Measurements from ENCODE around the gene ADAM22. TPM values are rescaled to one million over a fixed set of nuclear protein-coding genes. Genes with fewer than 3 reads are reported as not detected.

ADAM22 gene
- total and polyA plus RNA-seq, 7 experiments from 2014 or later: 0.79 to 7.1 (median 2.5) TPM

- CTCF ChIA-PET: no interaction called here
- H3K4me1 ChIP-seq (ENCODE audit: control insufficient read depth in 2 of 2, insufficient read depth in 2 of 2, low read length in 2 of 2): no peaks in the 10 kb centered on the region
- Mint-ChIP-seq H3K27me3 (no peaks in the 10 kb centered on the region), H3K4me3 (no peak overlapping the region), H3K36me3 (peaks cover 0 to 4% (median 0%) of the 10 kb centered on the region in 5 donors), H3K4me1 (peaks cover 0 to 4% (median 0%) of the 10 kb centered on the region in 7 donors), H3K9me3 (no peaks in the 10 kb centered on the region), H3K27ac (no peak overlapping the region)
- intact Hi-C loops (cut with micrococcal nuclease): no loop called here
- no peak overlapping the region for H3K27ac ChIP-seq (ENCODE audit: low read depth, low read length)
- H3K36me3 ChIP-seq (ENCODE audit: control insufficient read depth in 2 of 3, insufficient read depth in 3 of 3, low read length in 3 of 3): no peaks in the 10 kb centered on the region
- DNase-seq: no peak
- POLR2A ChIA-PET: no interaction called here
- ATAC-seq: no peak
- no peaks in the 10 kb centered on the region for H3K9me3 ChIP-seq (ENCODE audit: control insufficient read depth in 2 of 3, low read length in 3 of 3)
- H3K4me3 ChIP-seq (ENCODE audit: low read length): no peak overlapping the region
- H3K27me3 ChIP-seq (ENCODE audit: control insufficient read depth in 2 of 2, insufficient read depth in 2 of 2, low read length in 2 of 2): peaks cover 0 to 3% of the 10 kb centered on the region in 2 donors
Observed at GRCh38 chr7:87982116-87982515, 48.1 kb downstream of the ADAM22 start.

- ChIA-PET CTCF (no interaction called here), POLR2A (no interaction called here)
- Mint-ChIP-seq H3K4me3 (no peak overlapping the region), H3K36me3 (peaks cover 0 to 4% (median 0%) of the 10 kb centered on the region in 5 donors), H3K9me3 (no peaks in the 10 kb centered on the region), H3K27me3 (no peaks in the 10 kb centered on the region), H3K4me1 (peaks cover 0 to 4% (median 0%) of the 10 kb centered on the region in 7 donors), H3K27ac (no peak overlapping the region)
- ATAC-seq: no peak
- no peak overlapping the region for H3K4me3 ChIP-seq (ENCODE audit: low read length)
- no peaks in the 10 kb centered on the region for H3K36me3 ChIP-seq (ENCODE audit: control insufficient read depth in 2 of 3, insufficient read depth in 3 of 3, low read length in 3 of 3)
- DNase-seq: no peak
- intact Hi-C loops (cut with micrococcal nuclease): no loop called here
- H3K9me3 ChIP-seq (ENCODE audit: control insufficient read depth in 2 of 3, low read length in 3 of 3): no peaks in the 10 kb centered on the region
- no peak overlapping the region for H3K27ac ChIP-seq (ENCODE audit: low read depth, low read length)
- H3K4me1 ChIP-seq (ENCODE audit: control insufficient read depth in 2 of 2, insufficient read depth in 2 of 2, low read length in 2 of 2): no peaks in the 10 kb centered on the region
- peaks cover 0 to 3% of the 10 kb centered on the region in 2 donors for H3K27me3 ChIP-seq (ENCODE audit: control insufficient read depth in 2 of 2, insufficient read depth in 2 of 2, low read length in 2 of 2)
Observed at GRCh38 chr7:87984088-87984487, 50.0 kb downstream of the ADAM22 start.

GRCh38 chr7:87993269-87993668 lies 59.2 kb downstream of the ADAM22 start:
- Mint-ChIP-seq H3K27ac (no peak overlapping the region), H3K4me3 (no peak overlapping the region), H3K27me3 (no peaks in the 10 kb centered on the region), H3K9me3 (no peaks in the 10 kb centered on the region), H3K36me3 (peaks cover 0 to 9% (median 5%) of the 10 kb centered on the region in 5 donors), H3K4me1 (no peaks in the 10 kb centered on the region)
- no peaks in the 10 kb centered on the region for H3K36me3 ChIP-seq (ENCODE audit: control insufficient read depth in 2 of 3, insufficient read depth in 3 of 3, low read length in 3 of 3)
- H3K4me1 ChIP-seq (ENCODE audit: control insufficient read depth in 2 of 2, insufficient read depth in 2 of 2, low read length in 2 of 2): no peaks in the 10 kb centered on the region
- ATAC-seq (no peak), DNase-seq (no peak)
- no peaks in the 10 kb centered on the region for H3K9me3 ChIP-seq (ENCODE audit: control insufficient read depth in 2 of 3, low read length in 3 of 3)
- POLR2A ChIA-PET: no interaction called here
- H3K4me3 ChIP-seq (ENCODE audit: low read length): no peak overlapping the region
- no peaks in the 10 kb centered on the region for H3K27me3 ChIP-seq (ENCODE audit: control insufficient read depth in 2 of 2, insufficient read depth in 2 of 2, low read length in 2 of 2)
- H3K27ac ChIP-seq (ENCODE audit: low read depth, low read length): no peak overlapping the region
- CTCF ChIA-PET: no interaction called here
- intact Hi-C loops (cut with micrococcal nuclease): no loop called here

- Mint-ChIP-seq H3K4me1 (no peaks in the 10 kb centered on the region), H3K27me3 (peaks cover 0 to 2% (median 0%) of the 10 kb centered on the region in 5 donors), H3K4me3 (no peak overlapping the region), H3K27ac (no peak overlapping the region), H3K9me3 (no peaks in the 10 kb centered on the region), H3K36me3 (peaks cover 0 to 9% (median 3%) of the 10 kb centered on the region in 5 donors)
- ChIA-PET CTCF (no interaction called here), POLR2A (no interaction called here)
- Histone ChIP-seq H3K4me1 (ENCODE audit: control insufficient read depth in 2 of 2, insufficient read depth in 2 of 2, low read length in 2 of 2) (no peaks in the 10 kb centered on the region), H3K36me3 (ENCODE audit: control insufficient read depth in 2 of 3, insufficient read depth in 3 of 3, low read length in 3 of 3) (no peaks in the 10 kb centered on the region), H3K27me3 (ENCODE audit: control insufficient read depth in 2 of 2, insufficient read depth in 2 of 2, low read length in 2 of 2) (no peaks in the 10 kb centered on the region), H3K27ac (ENCODE audit: low read depth, low read length) (no peak overlapping the region), H3K9me3 (ENCODE audit: control insufficient read depth in 2 of 3, low read length in 3 of 3) (no peaks in the 10 kb centered on the region), H3K4me3 (ENCODE audit: low read length) (no peak overlapping the region)
- intact Hi-C loops (cut with micrococcal nuclease): no loop called here
- DNase-seq: no peak
- no peak for ATAC-seq
Observed at GRCh38 chr7:87999261-87999660, 65.2 kb downstream of the ADAM22 start.

- H3K9me3 Mint-ChIP-seq: no peaks in the 10 kb centered on the region
- DNase-seq (no peak), ATAC-seq (no peak)
- H3K4me1 Mint-ChIP-seq: no peaks in the 10 kb centered on the region
- peaks cover 0 to 2% (median 0%) of the 10 kb centered on the region in 5 donors for H3K27me3 Mint-ChIP-seq
- H3K27ac Mint-ChIP-seq: no peak overlapping the region
- Histone ChIP-seq H3K4me3 (ENCODE audit: low read length) (no peak overlapping the region), H3K4me1 (ENCODE audit: control insufficient read depth in 2 of 2, insufficient read depth in 2 of 2, low read length in 2 of 2) (no peaks in the 10 kb centered on the region), H3K27ac (ENCODE audit: low read depth, low read length) (no peak overlapping the region), H3K9me3 (ENCODE audit: control insufficient read depth in 2 of 3, low read length in 3 of 3) (no peaks in the 10 kb centered on the region), H3K27me3 (ENCODE audit: control insufficient read depth in 2 of 2, insufficient read depth in 2 of 2, low read length in 2 of 2) (no peaks in the 10 kb centered on the region), H3K36me3 (ENCODE audit: control insufficient read depth in 2 of 3, insufficient read depth in 3 of 3, low read length in 3 of 3) (no peaks in the 10 kb centered on the region)
- POLR2A ChIA-PET: interaction anchor here (0.7 kb wide), 1 partner anchor 247 kb away, joined by 6 read pairs; no protein-coding TSS in a partner anchor
- H3K4me3 Mint-ChIP-seq: no peak overlapping the region
- intact Hi-C loops (cut with micrococcal nuclease): no loop called here
- peaks cover 0 to 6% (median 0%) of the 10 kb centered on the region in 5 donors for H3K36me3 Mint-ChIP-seq
- CTCF ChIA-PET: no interaction called here
Observed at GRCh38 chr7:88001744-88002530, 67.9 kb downstream of the ADAM22 start.

GRCh38 chr7:88002617-88003016 lies 68.6 kb downstream of the ADAM22 start:
- H3K4me1 ChIP-seq (ENCODE audit: control insufficient read depth in 2 of 2, insufficient read depth in 2 of 2, low read length in 2 of 2): no peaks in the 10 kb centered on the region
- H3K36me3 Mint-ChIP-seq: peaks cover 0 to 6% (median 0%) of the 10 kb centered on the region in 5 donors

GRCh38 chr7:88003581-88003980 lies 69.5 kb downstream of the ADAM22 start:
- ChIA-PET POLR2A (no interaction called here), CTCF (no interaction called here)
- peaks cover 0 to 2% (median 0%) of the 10 kb centered on the region in 5 donors for H3K27me3 Mint-ChIP-seq
- H3K4me1 ChIP-seq (ENCODE audit: control insufficient read depth in 2 of 2, insufficient read depth in 2 of 2, low read length in 2 of 2): no peaks in the 10 kb centered on the region
- H3K36me3 Mint-ChIP-seq: peaks cover 0 to 5% (median 0%) of the 10 kb centered on the region in 5 donors
- H3K36me3 ChIP-seq (ENCODE audit: control insufficient read depth in 2 of 3, insufficient read depth in 3 of 3, low read length in 3 of 3): no peaks in the 10 kb centered on the region
- ATAC-seq (no peak), DNase-seq (no peak)
- H3K4me1 Mint-ChIP-seq: no peaks in the 10 kb centered on the region
- H3K9me3 ChIP-seq (ENCODE audit: control insufficient read depth in 2 of 3, low read length in 3 of 3): no peaks in the 10 kb centered on the region
- no peak overlapping the region for H3K27ac ChIP-seq (ENCODE audit: low read depth, low read length)
- H3K4me3 ChIP-seq (ENCODE audit: low read length): no peak overlapping the region
- no peaks in the 10 kb centered on the region for H3K27me3 ChIP-seq (ENCODE audit: control insufficient read depth in 2 of 2, insufficient read depth in 2 of 2, low read length in 2 of 2)
- H3K27ac Mint-ChIP-seq: no peak overlapping the region
- peaks cover 0 to 1% (median 0%) of the 10 kb centered on the region in 11 donors for H3K9me3 Mint-ChIP-seq
- no peak overlapping the region for H3K4me3 Mint-ChIP-seq
- intact Hi-C loops (cut with micrococcal nuclease): no loop called here

More at GRCh38 chr7:88002617-88003016, 68.6 kb downstream of the ADAM22 start:
- no peaks in the 10 kb centered on the region for H3K36me3 ChIP-seq (ENCODE audit: control insufficient read depth in 2 of 3, insufficient read depth in 3 of 3, low read length in 3 of 3)
- Mint-ChIP-seq H3K27ac (no peak overlapping the region), H3K4me1 (no peaks in the 10 kb centered on the region), H3K9me3 (peaks cover 0 to 1% (median 0%) of the 10 kb centered on the region in 11 donors), H3K4me3 (no peak overlapping the region), H3K27me3 (peaks cover 0 to 2% (median 0%) of the 10 kb centered on the region in 5 donors)
- ChIA-PET POLR2A (no interaction called here), CTCF (no interaction called here)
- no peaks in the 10 kb centered on the region for H3K9me3 ChIP-seq (ENCODE audit: control insufficient read depth in 2 of 3, low read length in 3 of 3)
- DNase-seq (no peak), ATAC-seq (no peak)
- H3K4me3 ChIP-seq (ENCODE audit: low read length): no peak overlapping the region
- intact Hi-C loops (cut with micrococcal nuclease): no loop called here
- no peak overlapping the region for H3K27ac ChIP-seq (ENCODE audit: low read depth, low read length)
- no peaks in the 10 kb centered on the region for H3K27me3 ChIP-seq (ENCODE audit: control insufficient read depth in 2 of 2, insufficient read depth in 2 of 2, low read length in 2 of 2)
